Prostate gland (tissue), 2 donors: ENCODE data around the gene ME3. TPM values are rescaled to one million over a fixed set of nuclear protein-coding genes. Genes with fewer than 3 reads are reported as not detected.
"Not testable (repeated sequence)": the region's sequence is repeated elsewhere in the genome, so short reads cannot be mapped to it uniquely, and the experiment has no call there.

Experiments
- DNase-seq: peaks from one replicate; pipeline ENCODE4 v3.0.0-alpha.2; 2019; ENCODE audit warnings: low spot score
- H3K27ac ChIP-seq, 2 donors: fragments of 200-600 bp; sonication (generic); 2 replicates each; pipeline ENCODE4 v1.5.1; 2017 to 2019
- H3K27me3 ChIP-seq: fragments of 200-600 bp; sonication (generic); replicated peaks from 2 replicates; pipeline ENCODE4 v1.5.1; 2019; ENCODE audit not compliant: insufficient read depth
- H3K36me3 ChIP-seq, 2 donors: fragments of 200-600 bp; sonication (generic); 1 replicate in 1 of 2; 2 replicates in 1 of 2; pipeline versions ENCODE4 v1.5.1 to v1.8.1; 2017 to 2019
- H3K4me1 ChIP-seq: fragments of 200-600 bp; sonication (generic); replicated peaks from 2 replicates; pipeline ENCODE4 v1.5.1; 2019
- H3K4me3 ChIP-seq, 2 donors: fragments of 200-600 bp; sonication (generic); 2 replicates each; pipeline ENCODE4 v1.5.1; 2017 to 2019
- H3K9me3 ChIP-seq: fragments of 200-600 bp; sonication (generic); 2 replicates; pipeline ENCODE4 v1.5.1; 2017
- CTCF ChIP-seq, 4 experiments: fragments of 200-600 bp in 2 of 4; fragments of 450-650 bp in 2 of 4; sonication (generic) in 2 of 4; IDR thresholded peaks; 1 replicate in 3 of 4; 2 replicates in 1 of 4; pipeline ENCODE4 v1.5.1; 2016 to 2019; ENCODE audit warnings: antibody characterized with exemption in 4 of 4, mild to moderate bottlenecking in 2 of 4, moderate library complexity in 2 of 4
- POLR2A ChIP-seq: fragments of 450-650 bp; IDR thresholded peaks from one replicate; pipeline ENCODE4 v1.6.1; 2016; ENCODE audit warnings: antibody characterized with exemption, mild to moderate bottlenecking
- POLR2AphosphoS5 ChIP-seq: sonication (generic); formaldehyde crosslinking; IDR thresholded peaks from one replicate; pipeline ENCODE4 v1.6.1; 2017; ENCODE audit warnings: antibody characterized with exemption
- WGBS: methylation state at CpG from one replicate; pipeline ENCODE4 v1.1.5; 2018; 5-methylcytosine and 5-hydroxymethylcytosine counted together
- intact Hi-C: fragments of 100-400 bp; cut with DNase I; formaldehyde crosslinking; loops from one replicate; pipeline ENCODE4 v1.14.2; 2022
- total RNA-seq, 2 donors: library from RNA; depleted of rRNA; stranded (reverse); fragments of >200 nt; gene quantifications; one replicate each; pipeline ENCODE4 v1.1.0, GENCODE V29; 2016

Gene ME3
- total RNA-seq, 2 donors from 2014 or later: 31.4 to 107 TPM

DNA sequence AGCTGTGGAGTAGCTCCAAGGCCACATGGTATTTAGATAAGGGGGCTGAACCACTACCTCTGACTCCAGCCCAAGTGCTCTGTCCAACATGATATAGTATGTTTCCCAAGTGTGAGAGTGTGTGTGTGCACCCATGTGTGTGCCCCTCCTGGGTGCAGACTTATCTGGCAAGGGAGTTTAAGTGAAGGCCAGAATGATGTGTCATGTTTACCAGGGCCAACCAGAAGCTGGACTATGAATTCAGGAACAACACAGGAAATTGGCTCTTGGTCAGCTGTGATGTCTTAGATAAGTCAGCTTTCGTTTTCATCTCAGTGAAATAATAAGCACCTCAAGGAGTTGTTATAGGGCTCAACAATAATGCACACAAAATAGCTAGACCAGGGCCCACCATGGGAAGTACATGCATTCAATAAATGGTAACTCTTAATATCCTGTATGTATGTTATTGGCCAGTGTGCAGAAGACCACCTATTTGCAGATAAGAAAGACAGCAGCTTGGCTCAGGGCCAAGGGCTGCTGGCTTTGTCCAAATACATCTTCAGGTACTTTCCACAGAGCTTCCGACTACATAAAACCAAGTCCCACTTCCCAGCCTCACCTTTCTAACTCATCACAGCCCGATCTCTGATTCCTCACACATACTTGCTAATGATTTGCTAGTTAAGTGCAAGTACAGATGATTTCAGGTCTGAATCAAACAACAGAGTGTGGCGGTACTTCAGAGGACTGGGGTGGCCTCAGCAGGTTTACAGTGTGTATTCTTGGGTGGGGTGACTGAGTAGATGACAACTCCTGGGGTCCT, 120.9 kb downstream of the ME3 start:
- no peaks in the 10 kb centered on the region for H3K36me3 ChIP-seq
- H3K27ac ChIP-seq: peak overlapping the region; percentile 46 to 54
- H3K9me3 ChIP-seq: no peaks in the 10 kb centered on the region
- H3K4me1 ChIP-seq: no peaks in the 10 kb centered on the region
- H3K27me3 ChIP-seq: no peaks in the 10 kb centered on the region
- DNase-seq: peak; percentile 48
- intact Hi-C loops: no loop called here
- H3K4me3 ChIP-seq: no peak overlapping the region
- TF ChIP-seq POLR2A (no peak), CTCF (IDR thresholded peaks at IDR 0.05) (no peak), POLR2AphosphoS5 (peak; percentile 60)
- WGBS: 53% methylated on average over 4 of the region's 4 CpGs

GRCh38 chr11:86550757-86551156, 121.7 kb downstream of the ME3 start:
- DNase-seq: no peak
- Histone ChIP-seq H3K27me3 (no peaks in the 10 kb centered on the region), H3K27ac (peak overlapping the region; percentile 46 to 54), H3K36me3 (no peaks in the 10 kb centered on the region), H3K4me1 (no peaks in the 10 kb centered on the region), H3K9me3 (no peaks in the 10 kb centered on the region), H3K4me3 (no peak overlapping the region)
- TF ChIP-seq CTCF (IDR thresholded peaks at IDR 0.05): no peak
- TF ChIP-seq POLR2A: no peak
- no peak for TF ChIP-seq POLR2AphosphoS5
- 100% methylated on average over 2 of the region's 2 CpGs for WGBS
- intact Hi-C loops: no loop called here

DNA sequence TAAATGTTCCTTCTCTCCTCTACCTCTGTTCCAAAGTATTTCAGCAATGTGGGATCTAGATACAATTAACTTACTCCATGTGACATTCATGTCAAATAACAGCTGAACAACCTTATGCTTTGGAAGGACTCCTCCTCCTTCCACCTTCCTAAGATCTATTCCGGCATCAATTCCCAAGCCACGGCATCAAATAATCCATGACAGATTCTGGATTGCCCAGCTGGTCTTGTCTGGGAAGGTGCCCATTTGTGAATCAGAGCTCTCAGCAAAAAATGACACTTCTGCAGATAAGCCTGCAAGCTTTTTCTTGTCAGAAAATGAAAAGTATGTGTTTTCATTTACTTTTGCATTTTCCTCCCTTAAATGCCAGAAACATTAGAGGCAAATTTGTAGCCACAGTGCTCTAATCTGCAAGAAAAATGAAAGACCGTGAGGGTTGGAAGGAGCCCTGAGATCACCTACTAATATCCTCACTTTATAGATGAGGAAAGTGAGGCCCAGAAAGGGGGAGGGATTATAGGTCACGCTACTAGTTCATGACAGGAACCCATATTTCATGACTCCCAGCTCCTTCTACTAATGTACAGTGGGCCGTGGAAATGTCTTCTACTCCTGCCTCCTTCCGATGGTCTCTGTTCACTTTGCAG, 124.0 kb downstream of the ME3 start:
- intact Hi-C loops: no loop called here
- no peak for TF ChIP-seq CTCF (IDR thresholded peaks at IDR 0.05)
- TF ChIP-seq POLR2AphosphoS5: no peak
- TF ChIP-seq POLR2A: no peak
- H3K27ac ChIP-seq: peak overlapping the region; percentile 46 to 54
- H3K27me3 ChIP-seq: no peaks in the 10 kb centered on the region
- no peaks in the 10 kb centered on the region for H3K9me3 ChIP-seq
- WGBS: 47% methylated on average over 6 of the region's 6 CpGs
- DNase-seq: no peak
- no peaks in the 10 kb centered on the region for H3K4me1 ChIP-seq
- H3K4me3 ChIP-seq: no peak overlapping the region
- H3K36me3 ChIP-seq: no peaks in the 10 kb centered on the region

- TF ChIP-seq CTCF (IDR thresholded peaks at IDR 0.05) (no peak), POLR2A (no peak), POLR2AphosphoS5 (peak; percentile 44)
- Histone ChIP-seq H3K4me1 (no peaks in the 10 kb centered on the region), H3K27me3 (no peaks in the 10 kb centered on the region), H3K9me3 (no peaks in the 10 kb centered on the region), H3K4me3 (no peak overlapping the region), H3K36me3 (no peaks in the 10 kb centered on the region), H3K27ac (peak overlapping the region; percentile 46 to 54)
- intact Hi-C loops: no loop called here
- 29% methylated on average over 2 of the region's 2 CpGs for WGBS
- no peak for DNase-seq
These were observed 124.7 kb downstream of the ME3 start for GRCh38 chr11:86547727-86548126.

DNA sequence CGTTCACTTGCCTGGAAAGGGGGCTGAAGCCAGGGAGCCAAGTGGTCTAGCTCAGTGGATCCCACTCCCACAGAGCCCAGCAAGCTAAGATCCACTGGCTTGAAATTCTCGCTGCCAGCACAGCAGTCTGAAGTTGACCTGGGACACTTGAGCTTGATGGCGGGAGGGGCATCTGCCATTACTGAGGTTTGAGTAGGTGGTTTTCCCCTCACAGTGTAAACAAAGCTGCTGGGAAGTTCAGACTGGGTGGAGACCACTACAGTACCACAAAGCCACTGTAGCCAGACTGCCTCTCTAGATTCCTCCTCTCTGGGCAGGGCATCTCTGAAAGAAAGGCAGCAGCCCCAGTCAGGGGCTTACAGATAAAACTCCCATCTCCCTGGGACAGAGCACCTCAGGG, 131.1 kb downstream of the ME3 start:
- H3K4me1 ChIP-seq, H3K9me3 ChIP-seq, H3K27ac ChIP-seq, H3K27me3 ChIP-seq, H3K4me3 ChIP-seq, DNase-seq, intact Hi-C loops, H3K36me3 ChIP-seq: not testable (repeated sequence)
- WGBS: 89% methylated on average over 3 of the region's 3 CpGs
